ENCODE results near the gene ZFTA. TPM values are rescaled to one million over a fixed set of nuclear protein-coding genes. Genes with fewer than 3 reads are reported as not detected.

The ZFTA gene
- total RNA-seq, 1 experiment from 2014 or later: 44.7 TPM

GRCh38 chr11:63783925-63784592, 15.5 kb upstream of the ZFTA start:
- ChIA-PET POLR2A (no interaction called here), CTCF (interaction anchor here (0.9 kb wide), 1 partner anchor 28 kb away, joined by 4 read pairs; no protein-coding TSS in a partner anchor)
- ATAC-seq (peak; percentile 75), DNase-seq (ENCODE audit: low spot score) (no peak)
- Mint-ChIP-seq H3K4me3 (no peak overlapping the region), H3K4me1 (no peaks in the 10 kb centered on the region), H3K9me3 (no peaks in the 10 kb centered on the region), H3K27ac (no peak overlapping the region), H3K36me3 (no peaks in the 10 kb centered on the region), H3K27me3 (ENCODE audit: low read depth) (peaks cover 36% of the 10 kb centered on the region)
- no peak for TF ChIP-seq ZSCAN18 (CRISPR knock-in tag; IDR thresholded peaks at IDR 0.05)
- no peak for TF ChIP-seq TEAD4 (CRISPR knock-in tag; IDR thresholded peaks at IDR 0.05)
- no peak for TF ChIP-seq PREB (CRISPR knock-in tag; IDR thresholded peaks at IDR 0.05; ENCODE audit: borderline replicate concordance)
- TF ChIP-seq ZMAT4 (CRISPR knock-in tag; IDR thresholded peaks at IDR 0.05): no peak
- no peak for TF ChIP-seq FOXP1 (CRISPR knock-in tag; IDR thresholded peaks at IDR 0.05; ENCODE audit: borderline replicate concordance)
- TF ChIP-seq SMAD4 (CRISPR knock-in tag; IDR thresholded peaks at IDR 0.05): no peak
- no peak for TF ChIP-seq NFYB (CRISPR knock-in tag; conservative IDR thresholded peaks at IDR 0.05; ENCODE audit: low read depth)
- TF ChIP-seq SMAD3 (CRISPR knock-in tag; IDR thresholded peaks at IDR 0.05; ENCODE audit: borderline replicate concordance): no peak
- no peak for TF ChIP-seq ATF6 (CRISPR knock-in tag; IDR thresholded peaks at IDR 0.05)
- TF ChIP-seq ZNF281 (CRISPR knock-in tag; IDR thresholded peaks at IDR 0.05): no peak
- no peak for TF ChIP-seq ATF3 (CRISPR knock-in tag; conservative IDR thresholded peaks at IDR 0.05)
- no peak for TF ChIP-seq CTCF (IDR thresholded peaks at IDR 0.05)

- Mint-ChIP-seq H3K9me3 (no peaks in the 10 kb centered on the region), H3K27me3 (ENCODE audit: low read depth) (peaks cover 49% of the 10 kb centered on the region), H3K36me3 (no peaks in the 10 kb centered on the region), H3K4me3 (no peak overlapping the region), H3K4me1 (no peaks in the 10 kb centered on the region), H3K27ac (no peak overlapping the region)
- ChIA-PET CTCF (interaction anchor here (0.9 kb wide), 1 partner anchor 30 kb away, joined by 4 read pairs; no protein-coding TSS in a partner anchor), POLR2A (no interaction called here)
- DNase-seq (ENCODE audit: low spot score) (no peak), ATAC-seq (no peak)
- TF ChIP-seq GABPB1 (CRISPR knock-in tag; IDR thresholded peaks at IDR 0.05) (no peak), ZNF121 (CRISPR knock-in tag; IDR thresholded peaks at IDR 0.05) (peak; percentile 57), CBFB (CRISPR knock-in tag; IDR thresholded peaks at IDR 0.05; ENCODE audit: low read depth) (no peak)
These were observed 14.2 kb upstream of the ZFTA start for GRCh38 chr11:63782749-63783148.
